GM18505 (cell line): ENCODE measurements around the gene MYH7.
"Not testable (repeated sequence)": the region's sequence is repeated elsewhere in the genome, so short reads cannot be mapped to it uniquely, and the experiment has no call there.

Source experiments
- ATAC-seq: cut with Tn5 transposase; IDR thresholded peaks from one replicate; pipeline ENCODE4 v1.9.1; 2021; ENCODE audit not compliant: unreplicated experiment
- POLR2A ChIP-seq: IDR thresholded peaks from 4 replicates; pipeline ENCODE4 v1.6.1; 2011; ENCODE audit warnings: borderline replicate concordance; ENCODE audit not compliant: insufficient read depth, insufficient read length; ENCODE audit errors: extremely low read depth

The MYH7 gene

DNA sequence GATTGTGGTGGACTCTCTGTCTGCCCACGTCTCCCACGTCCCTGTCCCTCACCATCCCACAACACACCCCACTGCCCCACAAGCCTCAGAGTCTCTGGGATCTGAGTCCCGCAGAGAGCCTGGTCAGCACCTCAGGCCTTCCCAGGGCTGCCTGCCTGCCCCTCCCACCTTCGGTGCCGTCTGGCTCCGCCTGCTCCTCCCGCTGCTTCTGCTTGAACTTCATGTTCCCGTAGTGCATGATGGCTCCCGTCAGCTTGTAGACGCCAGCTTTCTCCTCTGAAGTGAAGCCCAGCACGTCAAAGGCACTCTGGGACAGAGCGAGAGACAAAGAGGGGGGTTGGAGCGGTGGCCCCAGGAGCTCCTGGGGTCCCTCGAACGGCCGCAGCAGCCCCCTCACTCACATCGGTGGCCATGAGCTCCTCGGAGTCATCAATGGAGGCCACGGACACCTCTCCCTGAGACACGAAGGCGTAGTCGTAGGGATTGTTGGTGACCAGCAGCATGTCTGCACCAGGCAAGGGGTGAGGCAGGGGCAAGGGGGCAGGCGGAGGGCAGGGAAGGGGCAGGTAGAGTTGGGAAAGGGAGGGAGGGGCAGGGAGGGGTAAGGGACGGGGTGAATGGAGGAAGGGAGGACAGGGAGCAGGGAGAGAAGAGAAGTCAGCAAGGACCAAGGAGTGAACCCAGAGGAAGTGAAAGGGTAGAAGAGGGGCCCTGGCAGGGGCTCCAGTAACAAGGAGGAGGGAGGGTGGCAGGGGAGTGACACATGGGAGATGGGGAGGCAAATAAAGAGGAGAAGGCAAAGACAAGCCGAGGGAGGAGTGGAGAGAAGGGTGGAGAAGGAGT lies 32.9 kb downstream of the MYH7 start:
- TF ChIP-seq POLR2A = no peak
- no peak for ATAC-seq

DNA sequence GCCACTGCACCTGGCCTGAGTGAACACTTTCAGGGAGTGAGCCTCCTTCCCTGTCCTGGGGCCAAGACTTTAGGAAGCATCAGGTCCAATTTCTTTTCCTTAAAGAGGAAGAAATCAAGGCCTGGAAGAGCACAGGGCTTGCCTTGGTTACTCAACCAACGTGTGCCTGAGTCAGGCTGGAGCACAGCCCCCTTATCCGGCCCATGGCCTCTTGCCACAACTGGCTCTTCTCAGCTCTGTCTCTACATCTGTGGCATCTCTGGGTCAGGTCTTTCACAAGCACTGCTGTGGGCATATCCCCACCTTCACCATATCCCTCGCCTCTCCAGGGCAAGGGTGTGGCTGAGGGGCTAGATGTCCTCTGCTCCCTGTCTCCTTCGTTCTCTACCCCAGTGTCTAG lies 34.2 kb downstream of the MYH7 start:
- TF ChIP-seq POLR2A = no peak
- no peak for ATAC-seq

DNA sequence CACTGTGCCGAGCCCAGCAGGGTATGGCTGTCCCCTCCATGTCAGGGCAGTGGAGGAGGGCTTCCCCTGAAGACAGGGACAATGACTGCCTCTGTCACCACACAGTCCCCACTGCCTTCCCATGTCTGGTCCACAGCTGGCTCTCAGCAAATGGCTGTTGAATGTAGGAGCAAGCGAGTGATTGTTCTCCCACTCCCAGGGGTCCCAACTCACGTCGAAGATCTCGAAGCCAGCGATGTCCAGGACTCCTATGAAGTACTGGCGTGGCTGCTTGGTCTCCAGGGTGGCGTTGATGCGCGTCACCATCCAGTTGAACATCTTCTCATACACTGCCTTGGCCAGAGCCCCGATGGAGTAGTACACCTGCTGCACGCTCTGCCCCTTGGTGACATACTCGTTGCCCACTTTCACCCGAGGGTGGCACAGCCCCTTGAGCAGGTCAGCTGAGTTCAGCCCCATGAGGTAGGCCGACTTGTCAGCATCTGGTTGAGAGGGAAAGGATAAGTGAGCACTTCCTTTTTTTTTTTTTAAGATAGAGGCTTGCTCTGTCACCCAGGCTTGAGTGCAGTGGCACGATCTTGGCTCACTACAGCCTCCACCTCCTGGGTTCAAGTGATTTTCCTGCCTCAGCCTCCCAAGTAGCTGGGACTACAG lies 34.8 kb downstream of the MYH7 start:
- not testable (repeated sequence) for ATAC-seq

DNA sequence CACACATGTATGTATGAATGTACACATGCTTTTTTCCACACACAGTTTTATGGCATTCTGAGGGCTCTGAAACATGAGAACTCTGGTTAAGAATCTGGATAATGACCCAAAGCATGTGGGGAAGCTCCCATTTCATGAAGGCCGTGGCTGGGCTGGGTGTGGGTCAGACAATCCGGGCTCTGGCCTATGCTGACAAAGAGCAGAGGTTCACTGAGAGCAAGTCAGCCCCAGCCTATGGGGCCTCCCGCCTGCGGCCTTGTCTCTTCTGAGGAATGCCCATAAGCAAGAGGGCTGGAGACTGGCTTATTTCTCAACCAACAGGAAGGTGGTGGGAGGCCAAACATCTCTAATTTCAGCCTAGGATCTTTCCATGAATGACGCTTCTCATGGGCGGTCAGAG lies 35.9 kb downstream of the MYH7 start:
- no peak for ATAC-seq
- no peak for TF ChIP-seq POLR2A

DNA sequence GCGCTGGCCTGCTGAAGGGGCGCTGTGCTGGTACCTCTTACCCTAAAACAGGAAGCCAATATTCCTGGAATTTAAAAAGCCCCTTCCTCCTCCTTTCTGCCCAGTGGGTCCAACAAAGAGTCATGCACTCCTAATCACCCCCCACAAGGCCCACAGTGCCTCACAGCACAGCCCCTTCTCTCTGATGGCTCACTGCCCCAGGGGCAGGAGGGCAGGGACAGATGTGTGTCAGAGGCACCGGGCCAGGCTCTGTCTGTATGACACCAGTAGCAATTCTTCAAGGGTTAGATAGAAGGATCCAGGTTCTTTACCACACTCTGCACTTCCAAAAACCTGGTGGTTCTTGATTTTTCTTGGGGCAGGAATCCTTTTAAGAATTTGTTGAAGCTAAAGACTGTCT lies 36.3 kb downstream of the MYH7 start:
- no peak for ATAC-seq
- TF ChIP-seq POLR2A = no peak

DNA sequence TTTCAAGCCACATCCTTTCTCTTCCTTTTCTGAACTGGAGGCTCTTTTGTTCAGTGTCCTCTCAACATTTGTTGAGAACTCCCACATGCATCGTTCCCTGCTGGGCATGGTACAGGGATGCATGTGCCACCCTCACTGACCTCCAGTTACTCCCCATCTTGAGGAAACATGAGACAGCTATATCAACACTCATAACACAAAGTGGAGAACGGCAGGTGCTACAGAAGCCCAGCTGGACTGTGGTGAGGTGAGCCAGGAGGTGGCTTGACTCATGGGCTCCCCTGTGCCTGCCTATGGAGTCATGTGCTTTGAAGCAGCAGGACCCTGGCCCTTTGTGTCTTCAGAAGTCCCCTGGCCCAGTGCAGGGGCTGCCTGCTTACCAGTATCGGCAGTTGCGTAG lies 37.1 kb downstream of the MYH7 start:
- TF ChIP-seq POLR2A = no peak
- no peak for ATAC-seq

DNA sequence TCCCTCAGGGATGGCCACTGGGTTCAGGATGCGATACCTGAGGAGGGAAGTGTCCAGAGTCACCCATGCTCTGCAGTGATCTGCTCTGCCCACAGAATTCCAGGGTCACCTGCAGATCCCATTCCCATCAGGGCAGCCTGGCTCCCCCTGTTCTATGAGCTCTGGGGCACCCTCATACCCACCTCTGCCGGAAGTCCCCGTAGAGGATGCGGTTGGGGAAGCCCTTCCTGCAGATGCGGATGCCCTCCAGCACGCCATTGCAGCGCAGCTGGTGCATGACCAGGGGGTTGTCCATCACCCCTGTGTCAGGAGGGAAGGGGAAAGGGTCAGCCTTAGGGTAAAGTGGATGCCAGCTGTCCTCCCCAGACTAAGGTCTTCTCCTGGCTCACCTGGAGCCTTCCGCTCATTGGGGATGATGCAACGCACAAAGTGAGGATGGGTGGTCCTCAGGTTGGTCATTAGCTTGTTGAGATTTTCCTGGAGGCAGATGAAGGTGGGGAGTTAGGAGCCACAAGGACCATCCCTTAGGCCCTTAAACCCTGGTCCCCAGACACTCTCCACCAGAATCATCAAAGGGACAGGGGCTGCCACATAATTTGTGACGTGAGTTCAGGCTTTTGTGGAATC lies 38.6 kb downstream of the MYH7 start:
- no peak for TF ChIP-seq POLR2A
- no peak for ATAC-seq

DNA sequence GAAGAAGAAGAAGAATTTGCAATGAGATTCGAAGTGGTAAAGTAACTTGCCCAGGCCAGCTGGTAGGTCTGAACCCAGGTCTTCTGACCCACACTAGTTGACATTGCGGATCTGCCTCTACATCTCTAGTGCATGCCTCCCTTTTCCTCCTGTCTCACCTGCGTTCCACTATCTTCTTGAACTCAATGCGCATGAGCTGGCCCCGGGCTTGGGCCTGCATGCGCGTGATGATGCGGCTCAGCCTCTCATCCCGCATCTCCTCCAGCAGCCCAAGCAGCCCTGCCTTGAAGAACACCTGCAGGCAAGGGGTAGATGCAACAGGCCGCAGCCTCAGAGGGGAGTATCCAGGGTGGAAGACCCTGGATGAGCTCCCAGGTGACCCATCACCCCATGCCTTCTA lies 39.3 kb downstream of the MYH7 start:
- ATAC-seq = no peak
- no peak for TF ChIP-seq POLR2A

DNA sequence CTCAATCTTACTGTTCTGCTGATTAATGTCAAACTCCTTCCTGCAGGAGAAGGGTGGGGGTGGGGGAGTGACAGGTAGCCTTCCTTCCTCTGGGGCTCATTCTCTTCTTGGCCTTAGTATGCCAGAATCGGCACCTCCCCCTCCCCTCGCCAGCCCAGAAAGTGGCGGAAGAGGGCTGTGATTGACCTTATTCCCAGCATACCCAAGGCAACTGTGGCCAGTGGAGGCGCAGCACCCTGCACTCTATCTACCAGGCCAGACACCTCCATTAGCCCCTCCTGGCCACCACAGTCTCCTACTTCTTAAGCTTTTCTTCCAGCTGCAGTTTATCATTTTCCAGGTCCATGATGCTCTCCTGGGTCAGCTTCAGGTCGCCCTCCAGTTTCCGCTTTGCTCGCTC lies 42.8 kb downstream of the MYH7 start:
- ATAC-seq = no peak
- TF ChIP-seq POLR2A = no peak

DNA sequence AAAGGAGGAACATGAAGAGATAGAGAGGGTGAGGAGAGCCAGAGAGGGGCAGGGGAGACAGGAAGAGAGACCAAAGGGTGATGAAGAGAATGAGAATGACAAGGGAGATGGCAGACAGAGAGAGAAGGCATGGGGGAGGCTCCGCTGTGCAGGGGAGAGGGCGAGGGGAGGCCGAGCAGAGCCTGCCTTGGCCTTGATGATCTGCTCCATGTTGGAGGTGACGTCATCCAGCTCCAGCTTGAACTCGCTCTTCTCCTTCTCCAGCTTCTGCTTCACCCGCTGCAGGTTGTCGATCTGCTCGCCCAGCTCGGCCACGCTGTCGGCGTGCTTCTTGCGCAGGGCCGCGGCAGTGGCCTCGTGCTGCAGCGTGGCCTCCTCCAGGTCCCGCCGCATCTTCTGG lies 45.6 kb downstream of the MYH7 start:
- ATAC-seq = not testable (repeated sequence)

DNA sequence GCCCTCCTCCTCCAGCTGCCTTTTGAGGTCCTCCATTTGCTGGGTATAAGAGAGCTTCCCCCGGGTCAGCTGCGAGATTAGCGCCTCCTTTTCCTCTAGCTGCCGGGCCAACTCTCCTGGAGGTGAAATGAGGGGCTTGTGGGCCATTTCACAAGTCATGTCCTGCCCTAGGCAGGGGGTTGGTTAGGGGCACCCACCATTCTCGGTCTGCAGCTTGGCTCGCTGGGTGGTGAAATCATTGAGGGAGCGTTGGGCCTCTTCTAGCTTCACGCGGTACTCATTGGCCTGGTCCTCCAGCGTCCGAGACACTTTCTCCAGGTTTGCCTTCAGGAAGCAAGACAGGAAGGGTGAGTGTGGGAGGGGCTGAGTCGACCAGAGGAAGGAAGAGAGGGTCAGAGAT lies 46.1 kb downstream of the MYH7 start:
- no peak for ATAC-seq
- no peak for TF ChIP-seq POLR2A

DNA sequence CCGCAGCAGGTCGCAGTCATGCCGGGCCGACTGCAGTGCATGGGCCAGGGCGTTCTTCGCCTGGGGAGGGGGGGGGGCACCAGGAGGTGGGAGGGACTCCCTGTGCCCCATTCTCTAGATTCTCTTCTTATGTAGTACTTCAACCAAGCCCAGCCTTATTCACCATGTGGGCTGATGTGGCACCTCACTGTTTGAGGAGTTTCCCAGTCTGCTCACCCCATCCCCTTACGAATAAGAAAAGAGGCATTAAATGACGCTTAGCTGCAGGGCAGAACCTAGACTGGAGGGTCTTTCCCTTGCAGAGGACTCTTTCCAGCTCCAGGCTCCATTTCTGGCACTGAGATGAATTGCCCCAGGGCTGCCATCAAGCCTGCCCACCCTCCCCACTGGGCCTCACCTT lies 46.5 kb downstream of the MYH7 start:
- TF ChIP-seq POLR2A = no peak
- ATAC-seq = no peak

DNA sequence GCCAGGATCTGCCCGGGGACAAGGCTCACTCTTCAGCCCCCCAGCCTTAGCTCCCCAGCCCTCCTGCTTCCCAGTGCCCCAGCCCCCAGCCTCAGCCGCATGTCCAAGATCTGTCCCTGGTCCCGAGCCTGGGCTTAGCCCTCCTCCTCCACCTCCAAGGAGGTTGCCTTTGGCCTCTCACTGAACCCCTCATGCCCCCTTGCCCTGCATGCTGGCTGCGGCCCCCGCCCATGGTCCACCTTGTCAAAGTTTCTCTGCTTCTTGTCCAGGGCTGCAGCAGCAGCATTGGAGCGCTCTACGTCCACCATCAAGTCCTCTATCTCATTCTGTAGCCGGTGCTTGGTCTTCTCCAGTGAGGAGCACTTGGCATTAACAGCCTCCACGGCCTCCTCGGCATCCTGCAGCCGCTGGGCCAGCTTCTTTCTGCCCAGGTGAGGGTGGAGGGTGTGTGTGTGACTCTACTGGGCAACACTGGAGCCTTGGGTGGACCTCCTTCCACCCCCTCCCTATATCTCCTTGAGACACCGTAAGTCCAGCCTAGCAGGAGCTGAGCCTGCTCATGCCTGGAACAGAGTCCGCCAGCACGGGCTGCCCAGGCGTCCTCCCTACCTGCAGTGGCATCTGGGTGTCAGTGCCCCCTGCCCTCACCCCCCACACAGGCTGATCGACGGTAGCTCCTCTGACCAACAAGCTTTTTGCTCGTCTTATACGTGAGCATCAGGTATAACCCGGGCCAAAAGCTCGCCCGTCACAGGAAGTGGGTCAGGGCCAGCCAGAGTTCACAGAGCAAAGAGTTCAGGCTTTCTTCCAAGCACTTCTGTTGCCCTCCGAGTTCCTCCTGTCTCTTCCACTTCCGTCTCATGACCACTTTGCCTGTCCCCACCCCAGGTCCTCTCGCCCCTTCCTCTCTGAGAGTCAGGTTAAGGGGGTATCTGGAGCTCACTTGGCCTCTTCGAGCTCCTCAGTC lies 47.3 kb downstream of the MYH7 start:
- no peak for ATAC-seq
- TF ChIP-seq POLR2A = no peak
